Panc1 (cell line): ENCODE data around the gene C12orf57. TPM values are rescaled to one million over a fixed set of nuclear protein-coding genes. Genes with fewer than 3 reads are reported as not detected.

Source experiments
- ATAC-seq: fragments of 200-7000 bp; cut with Tn5 transposase; 2 replicates; pipeline ENCODE4 v1.9.1; 2020; ENCODE audit warnings: mild to moderate bottlenecking, moderate library complexity
- BruUV-seq: library from RNA; stranded (reverse); fragments of 400-500 nt; replicated peaks from 2 replicates; lab custom pipeline; 2021; lab: Mats Ljungman, UMichigan
- CTCF ChIA-PET: fragments of 300-600 bp; sonication (Branson Sonifier 250); formaldehyde crosslinking; loops from one replicate; lab custom pipeline; 2022; ENCODE audit warnings: antibody characterized with exemption; lab: Charles Lee
- POLR2A ChIA-PET: fragments of 300-600 bp; sonication (Branson Sonifier 250); formaldehyde crosslinking; loops from one replicate; lab custom pipeline; 2022; ENCODE audit warnings: antibody characterized with exemption; lab: Charles Lee
- DNase-seq: peaks from one replicate; pipeline ENCODE4 v3.0.0-alpha.2; 2010; ENCODE audit warnings: low read depth, low spot score
- H3K27ac ChIP-seq: 2 replicates; pipeline ENCODE4 v1.5.1; 2011; ENCODE audit warnings: mild to moderate bottlenecking, low read length, inconsistent platforms
- H3K27me3 ChIP-seq: fragments of 200-500 bp; sonication (Bioruptor generic); 2 replicates; pipeline ENCODE4 v1.6.0; 2014; ENCODE audit warnings: low read length, inconsistent platforms; ENCODE audit not compliant: control insufficient read depth, insufficient read depth
- H3K36me3 ChIP-seq: fragments of 200-500 bp; sonication (Bioruptor generic); 2 replicates; pipeline ENCODE4 v1.5.1; 2014; ENCODE audit warnings: inconsistent platforms, mild to moderate bottlenecking, low read length, moderate library complexity; ENCODE audit not compliant: control insufficient read depth, insufficient read depth
- H3K4me1 ChIP-seq: 2 replicates; pipeline ENCODE4 v1.5.1; 2011; ENCODE audit warnings: inconsistent platforms, mild to moderate bottlenecking, low read length, moderate library complexity; ENCODE audit not compliant: control insufficient read depth, insufficient read depth
- H3K4me3 ChIP-seq, 2 experiments: 2 replicates each; pipeline ENCODE4 v1.5.1; 2011 to 2012; ENCODE audit warnings: low read depth in 2 of 2, low read length in 2 of 2, mild to moderate bottlenecking in 2 of 2, inconsistent platforms in 1 of 2, moderate library complexity in 1 of 2
- H3K9me3 ChIP-seq: fragments of 200-500 bp; sonication (Bioruptor generic); 2 replicates; pipeline ENCODE4 v1.5.1; 2014; ENCODE audit warnings: low read depth, mild to moderate bottlenecking, inconsistent platforms, low read length, moderate library complexity; ENCODE audit not compliant: control insufficient read depth, insufficient read depth
- POLR2AphosphoS5 ChIP-seq: IDR thresholded peaks from 2 replicates; pipeline ENCODE4 v1.6.1; 2012; ENCODE audit warnings: mild to moderate bottlenecking, low read depth, low read length, moderate library complexity
- REST ChIP-seq, 2 experiments: IDR thresholded peaks; 2 replicates each; pipeline ENCODE4 v1.6.1; 2011 to 2012; ENCODE audit warnings: low read depth in 2 of 2, control low read depth in 1 of 2, low read length in 1 of 2, mild to moderate bottlenecking in 1 of 2, moderate library complexity in 1 of 2; ENCODE audit not compliant: insufficient read depth in 1 of 2
- SIN3A ChIP-seq: IDR thresholded peaks from 2 replicates; pipeline ENCODE4 v1.6.1; 2012; ENCODE audit warnings: low read depth, mild to moderate bottlenecking, low read length, moderate library complexity, borderline replicate concordance; ENCODE audit not compliant: insufficient read depth
- TCF7L2 ChIP-seq: IDR thresholded peaks from 2 replicates; pipeline ENCODE4 v1.6.1; 2011; ENCODE audit warnings: mild to moderate bottlenecking, low read depth, low read length, inconsistent platforms
- in situ Hi-C: cut with HindIII; loops from 2 replicates; pipeline ENCODE4 v1.10.0; 2016; ENCODE audit warnings: low sequenced_read_pairs, low pct_unique_long_range_greater_than_20kb
- intact Hi-C: fragments of 100-400 bp; cut with micrococcal nuclease; formaldehyde crosslinking; loops from one replicate; pipeline ENCODE4 v1.10.0; 2022; ENCODE audit not compliant: unreplicated experiment
- total RNA-seq: library from RNA; stranded (reverse); gene quantifications from one replicate; pipeline ENCODE4 v1.2.1, GENCODE V29; 2021; ENCODE audit not compliant: unreplicated experiment
- TF ChIP-seq, protein P1 (sequence below): fragments of 450-650 bp; IDR thresholded peaks from 2 replicates; pipeline ENCODE4 v1.5.1; 2017; ENCODE audit warnings: mild to moderate bottlenecking

The C12orf57 gene
- total RNA-seq, 1 experiment from 2014 or later: 126 TPM

GRCh38 chr12:6954316-6955107 lies 10.7 kb downstream of the C12orf57 start:
- Histone ChIP-seq H3K27me3 (no peaks in the 10 kb centered on the region), H3K4me1 (no peaks in the 10 kb centered on the region), H3K27ac (no peak overlapping the region), H3K36me3 (no peaks in the 10 kb centered on the region), H3K4me3 (no peak overlapping the region), H3K9me3 (no peaks in the 10 kb centered on the region)
- in situ Hi-C loops: no loop called here
- ChIA-PET POLR2A (no interaction called here), CTCF (no interaction called here)
- no TSS peak for BruUV-seq
- intact Hi-C loops: no loop called here
- TF ChIP-seq SIN3A: no peak
- TF ChIP-seq, protein P1, sequence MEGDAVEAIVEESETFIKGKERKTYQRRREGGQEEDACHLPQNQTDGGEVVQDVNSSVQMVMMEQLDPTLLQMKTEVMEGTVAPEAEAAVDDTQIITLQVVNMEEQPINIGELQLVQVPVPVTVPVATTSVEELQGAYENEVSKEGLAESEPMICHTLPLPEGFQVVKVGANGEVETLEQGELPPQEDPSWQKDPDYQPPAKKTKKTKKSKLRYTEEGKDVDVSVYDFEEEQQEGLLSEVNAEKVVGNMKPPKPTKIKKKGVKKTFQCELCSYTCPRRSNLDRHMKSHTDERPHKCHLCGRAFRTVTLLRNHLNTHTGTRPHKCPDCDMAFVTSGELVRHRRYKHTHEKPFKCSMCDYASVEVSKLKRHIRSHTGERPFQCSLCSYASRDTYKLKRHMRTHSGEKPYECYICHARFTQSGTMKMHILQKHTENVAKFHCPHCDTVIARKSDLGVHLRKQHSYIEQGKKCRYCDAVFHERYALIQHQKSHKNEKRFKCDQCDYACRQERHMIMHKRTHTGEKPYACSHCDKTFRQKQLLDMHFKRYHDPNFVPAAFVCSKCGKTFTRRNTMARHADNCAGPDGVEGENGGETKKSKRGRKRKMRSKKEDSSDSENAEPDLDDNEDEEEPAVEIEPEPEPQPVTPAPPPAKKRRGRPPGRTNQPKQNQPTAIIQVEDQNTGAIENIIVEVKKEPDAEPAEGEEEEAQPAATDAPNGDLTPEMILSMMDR: no peak
- DNase-seq (no peak), ATAC-seq (no peak)

DNA sequence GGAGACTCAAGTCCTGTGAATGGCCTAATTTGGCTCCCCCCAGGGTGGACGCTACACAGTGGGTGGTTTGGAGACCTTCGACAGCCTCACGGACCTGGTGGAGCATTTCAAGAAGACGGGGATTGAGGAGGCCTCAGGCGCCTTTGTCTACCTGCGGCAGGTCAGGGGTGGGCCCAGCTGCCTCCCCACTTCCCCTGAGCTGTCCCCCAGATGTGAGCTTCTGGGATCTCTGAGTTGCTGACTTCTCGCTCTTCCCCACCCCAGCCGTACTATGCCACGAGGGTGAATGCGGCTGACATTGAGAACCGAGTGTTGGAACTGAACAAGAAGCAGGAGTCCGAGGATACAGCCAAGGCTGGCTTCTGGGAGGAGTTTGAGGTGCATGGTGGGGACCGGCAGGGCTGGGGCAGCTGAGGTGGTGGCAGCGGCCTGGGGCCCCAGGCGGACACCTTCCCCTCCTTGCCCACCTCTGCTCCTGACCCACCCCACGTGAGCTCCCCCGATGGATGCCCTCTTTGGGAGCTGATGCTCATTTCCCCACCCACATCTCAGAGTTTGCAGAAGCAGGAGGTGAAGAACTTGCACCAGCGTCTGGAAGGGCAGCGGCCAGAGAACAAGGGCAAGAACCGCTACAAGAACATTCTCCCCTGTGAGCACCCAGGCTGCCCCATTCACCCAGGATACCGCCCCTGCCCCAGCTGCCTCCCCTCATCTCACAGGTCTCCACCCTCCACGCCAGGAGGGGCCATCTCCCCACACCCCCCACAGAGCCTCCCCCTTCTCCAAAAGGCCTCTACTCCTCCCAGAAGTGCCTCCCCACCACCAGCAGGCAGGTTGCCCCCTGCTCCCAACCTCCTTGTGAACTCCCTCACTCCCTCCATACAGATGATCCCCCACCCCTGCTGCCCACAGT lies 11.5 kb downstream of the C12orf57 start:
- no peak overlapping the region for H3K4me3 ChIP-seq
- ATAC-seq (no peak), DNase-seq (no peak)
- H3K9me3 ChIP-seq: no peaks in the 10 kb centered on the region
- H3K4me1 ChIP-seq: no peaks in the 10 kb centered on the region
- no TSS peak for BruUV-seq
- no peaks in the 10 kb centered on the region for H3K27me3 ChIP-seq
- in situ Hi-C loops (no loop called here), intact Hi-C loops (no loop called here)
- no peak overlapping the region for H3K27ac ChIP-seq
- TF ChIP-seq POLR2AphosphoS5 (no peak), TCF7L2 (no peak), SIN3A (no peak), REST (IDR thresholded peaks at IDR 0.05; ENCODE audit: insufficient read depth in 1 of 2, low read depth in 2 of 2, low read length in 1 of 2) (no peak)
- TF ChIP-seq, protein P1: no peak
- POLR2A ChIA-PET: interaction anchor here (0.6 kb wide), 1 partner anchor 60 kb away, joined by 3 read pairs; no protein-coding TSS in a partner anchor
- CTCF ChIA-PET: no interaction called here
- H3K36me3 ChIP-seq: no peaks in the 10 kb centered on the region
